H1 (cell line): ENCODE results near the gene MYRIP. TPM values are rescaled to one million over a fixed set of nuclear protein-coding genes. Genes with fewer than 3 reads are reported as not detected.

ENCODE experiments used
- CTCF ChIA-PET: fragments of 300-600 bp; sonication (Branson Sonifier 250); formaldehyde crosslinking; loops from one replicate; lab custom pipeline; 2021; ENCODE audit not compliant: partially characterized antibody; lab: Charles Lee
- POLR2A ChIA-PET: fragments of 300-600 bp; sonication (Branson Sonifier 250); formaldehyde crosslinking; loops from one replicate; lab custom pipeline; 2021; ENCODE audit warnings: inconsistent platforms; ENCODE audit not compliant: partially characterized antibody; lab: Charles Lee
- DNase-seq, 2 experiments: peaks; one replicate each; pipeline versions ENCODE4 v3.0.0 to v3.0.0-alpha.2; 2010 to 2022; ENCODE audit warnings: low spot score in 2 of 2, low read depth in 1 of 2, mixed read lengths in 1 of 2
- FAIRE-seq: peaks from 2 replicates; lab custom pipeline; 2011; peaks lifted over from hg19 to GRCh38; lab: Jason Lieb, UNC
- H2AFZ ChIP-seq: 2 replicates; pipeline ENCODE4 v1.8.1; 2012; ENCODE audit warnings: low read length, inconsistent platforms
- H2AK5ac ChIP-seq: 2 replicates; pipeline ENCODE4 v1.6.1; 2013; ENCODE audit warnings: low read depth, low read length
- H2BK120ac ChIP-seq: replicated peaks from 2 replicates; pipeline ENCODE3; 2013; ENCODE audit warnings: low read depth, low read length, inconsistent platforms
- H2BK12ac ChIP-seq: 2 replicates; pipeline ENCODE4 v1.6.1; 2013; ENCODE audit warnings: low read depth, low read length
- H2BK15ac ChIP-seq: 2 replicates; pipeline ENCODE4 v1.6.1; 2013; ENCODE audit warnings: low read length
- H2BK20ac ChIP-seq: 2 replicates; pipeline ENCODE4 v1.6.1; 2013; ENCODE audit warnings: low read length
- H2BK5ac ChIP-seq: 2 replicates; pipeline ENCODE4 v1.6.1; 2013; ENCODE audit warnings: low read depth, low read length
- H3K14ac ChIP-seq: 2 replicates; pipeline ENCODE4 v1.6.1; 2013; ENCODE audit warnings: inconsistent platforms; ENCODE audit not compliant: insufficient read length
- H3K18ac ChIP-seq: 2 replicates; pipeline ENCODE4 v1.6.1; 2013; ENCODE audit warnings: low read length; ENCODE audit errors: extremely low read depth
- H3K23ac ChIP-seq: 2 replicates; pipeline ENCODE4 v1.6.1; 2013; ENCODE audit warnings: inconsistent platforms; ENCODE audit not compliant: insufficient read length
- H3K23me2 ChIP-seq: 2 replicates; pipeline ENCODE4 v1.6.1; 2013; ENCODE audit warnings: low read depth, low read length
- H3K27ac ChIP-seq: 2 replicates; pipeline ENCODE4 v1.6.1; 2011; ENCODE audit warnings: low read depth, low read length, inconsistent platforms
- H3K27me3 ChIP-seq, 4 experiments: replicated peaks in 1 of 4; 1 replicate in 1 of 4; 2 replicates in 3 of 4; pipeline versions ENCODE4 v1.6.1 to v1.8.1; 2011 to 2013; ENCODE audit warnings: low read length in 3 of 4, mild to moderate bottlenecking in 3 of 4, inconsistent platforms in 2 of 4, mixed read lengths in 2 of 4, moderate library complexity in 1 of 4; ENCODE audit not compliant: control insufficient read depth in 3 of 4, insufficient read depth in 3 of 4; ENCODE audit errors: extremely low read depth in 1 of 4
- H3K36me3 ChIP-seq, 4 experiments: 2 replicates each; pipeline versions ENCODE4 v1.6.1 to v1.8.1; 2011 to 2013; ENCODE audit warnings: mild to moderate bottlenecking in 4 of 4, low read length in 3 of 4, moderate library complexity in 2 of 4, control low read depth in 1 of 4, inconsistent platforms in 1 of 4; ENCODE audit not compliant: insufficient read depth in 4 of 4, control insufficient read depth in 2 of 4
- H3K4ac ChIP-seq: replicated peaks from 2 replicates; pipeline ENCODE3; 2013; ENCODE audit warnings: low read length, low read depth, mixed read lengths, inconsistent platforms; ENCODE audit not compliant: insufficient read length
- H3K4me1 ChIP-seq, 4 experiments: replicated peaks in 1 of 4; 1 replicate in 1 of 4; 2 replicates in 3 of 4; pipeline versions ENCODE4 v1.6.1 to v1.8.1; 2011 to 2013; ENCODE audit warnings: low read length in 3 of 4, inconsistent platforms in 2 of 4, mixed read lengths in 1 of 4; ENCODE audit not compliant: insufficient read depth in 4 of 4, control insufficient read depth in 3 of 4
- H3K4me2 ChIP-seq, 2 experiments: 2 replicates each; pipeline versions ENCODE4 v1.6.1 to v1.8.1; 2011 to 2013; ENCODE audit warnings: low read depth in 2 of 2, low read length in 2 of 2, control low read depth in 1 of 2, inconsistent platforms in 1 of 2, mild to moderate bottlenecking in 1 of 2; ENCODE audit not compliant: insufficient read depth in 1 of 2
- H3K4me3 ChIP-seq, 4 experiments: fragments of 200-600, 300-600 bp in 1 of 4; sonication (generic), shearing (Covaris generic), sonication (Bioruptor Twin) in 1 of 4; 2 replicates each; pipeline versions ENCODE4 v1.5.1 to v1.8.1; 2011 to 2016; ENCODE audit warnings: low read length in 4 of 4, low read depth in 3 of 4, control low read depth in 2 of 4, inconsistent platforms in 2 of 4, mild to moderate bottlenecking in 2 of 4, mixed read lengths in 1 of 4, moderate library complexity in 1 of 4; ENCODE audit not compliant: insufficient read depth in 2 of 4; ENCODE audit errors: extremely low read depth in 1 of 4
- H3K56ac ChIP-seq: replicated peaks from 2 replicates; pipeline ENCODE3; 2013; ENCODE audit warnings: low read depth, mild to moderate bottlenecking, mixed read lengths, low read length, inconsistent platforms; ENCODE audit not compliant: insufficient read length
- H3K79me1 ChIP-seq: 2 replicates; pipeline ENCODE4 v1.6.1; 2013; ENCODE audit warnings: low read depth, low read length, control low read depth
- H3K79me2 ChIP-seq, 2 experiments: 2 replicates each; pipeline versions ENCODE4 v1.6.1 to v1.8.1; 2012 to 2013; ENCODE audit warnings: low read length in 2 of 2, mild to moderate bottlenecking in 2 of 2, inconsistent platforms in 1 of 2; ENCODE audit not compliant: insufficient read depth in 2 of 2, control insufficient read depth in 1 of 2
- H3K9ac ChIP-seq, 4 experiments: replicated peaks in 1 of 4; 1 replicate in 1 of 4; 2 replicates in 3 of 4; pipeline versions ENCODE4 v1.6.1 to v1.8.1; 2011 to 2013; ENCODE audit warnings: low read depth in 3 of 4, low read length in 3 of 4, control low read depth in 2 of 4, mild to moderate bottlenecking in 2 of 4, moderate library complexity in 2 of 4, inconsistent platforms in 1 of 4; ENCODE audit errors: extremely low read depth in 1 of 4
- H3K9me3 ChIP-seq, 2 experiments: 2 replicates each; pipeline versions ENCODE4 v1.6.1 to v1.8.1; 2012 to 2013; ENCODE audit warnings: mild to moderate bottlenecking in 2 of 2, moderate library complexity in 2 of 2, control low read depth in 1 of 2, inconsistent platforms in 1 of 2, low read depth in 1 of 2, low read length in 1 of 2, mixed read lengths in 1 of 2; ENCODE audit not compliant: insufficient read depth in 2 of 2
- H4K20me1 ChIP-seq, 2 experiments: replicated peaks in 1 of 2; 2 replicates each; pipeline versions ENCODE3 to v1.8.1; 2011 to 2013; ENCODE audit warnings: inconsistent platforms in 2 of 2, low read length in 2 of 2, mild to moderate bottlenecking in 1 of 2; ENCODE audit not compliant: insufficient read depth in 2 of 2, control insufficient read depth in 1 of 2
- H4K5ac ChIP-seq: 2 replicates; pipeline ENCODE4 v1.6.1; 2013; ENCODE audit warnings: low read length, low read depth, mixed read lengths, inconsistent platforms; ENCODE audit not compliant: insufficient read length
- H4K8ac ChIP-seq: 2 replicates; pipeline ENCODE4 v1.8.0; 2013; ENCODE audit warnings: mild to moderate bottlenecking, moderate library complexity, low read length, inconsistent platforms; ENCODE audit not compliant: insufficient read depth; ENCODE audit errors: extremely low read depth
- H4K91ac ChIP-seq: replicated peaks from 2 replicates; pipeline ENCODE3; 2013; ENCODE audit warnings: low read length, mixed read lengths, inconsistent platforms; ENCODE audit not compliant: insufficient read length
- BCL11A ChIP-seq, 2 experiments: IDR thresholded peaks; one replicate each; pipeline ENCODE4 v1.6.1; 2011; ENCODE audit warnings: low read depth in 2 of 2, low read length in 2 of 2, mild to moderate bottlenecking in 2 of 2
- EGR1 ChIP-seq: IDR thresholded peaks from 2 replicates; pipeline ENCODE4 v1.6.1; 2011; ENCODE audit warnings: low read depth, low read length, borderline replicate concordance
- KDM4A ChIP-seq: IDR thresholded peaks from one replicate; pipeline ENCODE4 v1.7.1; 2012; ENCODE audit warnings: low read depth, mild to moderate bottlenecking, moderate library complexity, low read length, inconsistent platforms; ENCODE audit not compliant: severe bottlenecking
- MAX ChIP-seq: IDR thresholded peaks from 2 replicates; pipeline ENCODE4 v1.6.1; 2012; ENCODE audit warnings: inconsistent platforms
- NRF1 ChIP-seq: IDR thresholded peaks from 2 replicates; pipeline ENCODE4 v1.6.1; 2011; ENCODE audit warnings: mild to moderate bottlenecking, low read depth, low read length, improper control_type of control experiment
- RFX5 ChIP-seq: IDR thresholded peaks from 2 replicates; pipeline ENCODE4 v1.6.1; 2011; ENCODE audit warnings: low read depth, low read length, improper control_type of control experiment, borderline replicate concordance
- RXRA ChIP-seq: IDR thresholded peaks from 2 replicates; pipeline ENCODE4 v1.6.1; 2011; ENCODE audit warnings: low read depth, mild to moderate bottlenecking, low read length, moderate library complexity; ENCODE audit not compliant: insufficient read depth
- SIN3A ChIP-seq, 2 experiments: IDR thresholded peaks in 1 of 2; conservative IDR thresholded peaks in 1 of 2; 2 replicates each; pipeline ENCODE4 v1.6.1; 2011 to 2012; ENCODE audit warnings: low read length in 2 of 2, improper control_type of control experiment in 1 of 2, low read depth in 1 of 2, mild to moderate bottlenecking in 1 of 2
- SRF ChIP-seq: IDR thresholded peaks from 2 replicates; pipeline ENCODE4 v1.6.1; 2011; ENCODE audit warnings: mild to moderate bottlenecking, low read depth, low read length, moderate library complexity
- TAF1 ChIP-seq: IDR thresholded peaks from 2 replicates; pipeline ENCODE4 v1.6.1; 2011; ENCODE audit warnings: mild to moderate bottlenecking, low read depth, low read length
- YY1 ChIP-seq: IDR thresholded peaks from 2 replicates; pipeline ENCODE4 v1.6.1; 2011; ENCODE audit warnings: low read depth, mild to moderate bottlenecking, low read length
- WGBS, 2 experiments: shearing (Covaris generic) in 1 of 2; methylation state at CpG; one replicate each; pipeline versions ENCODE4 v1.1.6 to v1.1.7; 2013 to 2015; ENCODE audit warnings: low lambda C conversion rate in 2 of 2, mixed read lengths in 2 of 2, inconsistent platforms in 1 of 2, low coverage in 1 of 2, missing lambda C conversion rate in 1 of 2; ENCODE audit not compliant: insufficient replicate concordance in 2 of 2, insufficient coverage in 1 of 2, insufficient read length in 1 of 2; ENCODE audit errors: extremely low coverage in 1 of 2, missing lambda C conversion rate in 1 of 2; 5-methylcytosine and 5-hydroxymethylcytosine counted together
- polyA plus RNA-seq, 7 experiments: library from polyadenylated mRNA; depleted of rRNA in 3 of 7; stranded (reverse) in 5 of 7; unstranded in 2 of 7; fragments of >200 nt in 5 of 7; fragments of 200-250 nt in 2 of 7; gene quantifications; 1 replicate in 5 of 7; 2 replicates in 1 of 7; 4 replicates in 1 of 7; pipeline versions ENCODE4 v1.2.1 to v1.2.3, GENCODE V29; 2011 to 2013; ENCODE audit warnings: missing spikeins in 2 of 7, mixed read lengths in 2 of 7
- total RNA-seq: library from RNA; stranded (reverse); fragmentation: NEBNext Ultra II Directional; extraction: Animal tissue kit (Norgen Biotek cat#: 25700); gene quantifications from 2 replicates; pipeline ENCODE4 v1.2.1, GENCODE V29; 2021
- TF ChIP-seq, protein P1 (sequence below): IDR thresholded peaks from 2 replicates; pipeline ENCODE4 v1.6.1; 2012; ENCODE audit warnings: low read length, inconsistent platforms

Gene MYRIP
- total and polyA plus RNA-seq, 2 of the 8 experiments (the other 6 are each of a cell fraction or from before 2014, with no cell fraction given): 0.54 to 4.3 TPM

GRCh38 chr3:39806820-39807219 is 2.6 kb upstream of the MYRIP start:
- ChIA-PET POLR2A (no interaction called here), CTCF (interaction anchor here (0.7 to 1.1 kb wide), 2 partner anchors 15 to 231 kb away, joined by 3 to 6 read pairs; no protein-coding TSS in a partner anchor)
- DNase-seq (no peak), FAIRE-seq (no peak)
- H3K9me3 ChIP-seq: peaks cover 0 to 3% of the 10 kb centered on the region in 2 experiments; a peak in 1 of 4 replicates
- no peak overlapping the region for H3K4ac ChIP-seq
- H3K9ac ChIP-seq: no peak overlapping the region
- H3K36me3 ChIP-seq: no peaks in the 10 kb centered on the region
- H3K14ac ChIP-seq: no peak overlapping the region
- H3K4me3 ChIP-seq: no peak overlapping the region
- H3K27me3 ChIP-seq: peaks cover 8 to 39% (median 29%) of the 10 kb centered on the region in 4 experiments
- H2BK12ac ChIP-seq: no peak overlapping the region
- no peak overlapping the region for H3K18ac ChIP-seq
- H3K4me1 ChIP-seq: peaks cover 0 to 3% (median 1%) of the 10 kb centered on the region in 4 experiments; a peak in 3 of 7 replicates
- H2BK120ac ChIP-seq: no peak overlapping the region
- no peak overlapping the region for H2BK20ac ChIP-seq
- no peak overlapping the region for H4K5ac ChIP-seq
- no peak overlapping the region for H2BK5ac ChIP-seq
- H3K23me2 ChIP-seq: peaks cover 20% of the 10 kb centered on the region
- no peaks in the 10 kb centered on the region for H3K79me2 ChIP-seq
- H2AK5ac ChIP-seq: no peak overlapping the region
- H4K8ac ChIP-seq: no peak overlapping the region
- peaks cover 0 to 4% of the 10 kb centered on the region in 2 experiments for H4K20me1 ChIP-seq
- no peak overlapping the region for H2BK15ac ChIP-seq
- H3K4me2 ChIP-seq: no peak overlapping the region
- WGBS, 2 experiments: 79% methylated on average over 1 of the region's 1 CpG; no CpG with 5 or more reads in 1 of the 2 experiments
- no peak overlapping the region for H3K27ac ChIP-seq
- no peak overlapping the region for H4K91ac ChIP-seq
- no peaks in the 10 kb centered on the region for H3K79me1 ChIP-seq
- H2AFZ ChIP-seq: no peak overlapping the region
- H3K23ac ChIP-seq: no peak overlapping the region
- H3K56ac ChIP-seq: no peak overlapping the region
- TF ChIP-seq SRF: no peak
- TF ChIP-seq EGR1: no peak
- TF ChIP-seq KDM4A: no peak
- TF ChIP-seq YY1: no peak
- no peak for TF ChIP-seq RXRA
- no peak for TF ChIP-seq RFX5
- TF ChIP-seq BCL11A (IDR thresholded peaks at IDR 0.05; ENCODE audit: low read depth in 2 of 2, low read length in 2 of 2): no peak
- TF ChIP-seq TAF1: no peak
- no peak for TF ChIP-seq NRF1
- TF ChIP-seq SIN3A (conservative IDR thresholded peaks at IDR 0.05 in 1 of 2, IDR thresholded peaks at IDR 0.05 in 1 of 2; ENCODE audit: low read depth in 1 of 2, low read length in 2 of 2): no peak
- TF ChIP-seq, protein P1, sequence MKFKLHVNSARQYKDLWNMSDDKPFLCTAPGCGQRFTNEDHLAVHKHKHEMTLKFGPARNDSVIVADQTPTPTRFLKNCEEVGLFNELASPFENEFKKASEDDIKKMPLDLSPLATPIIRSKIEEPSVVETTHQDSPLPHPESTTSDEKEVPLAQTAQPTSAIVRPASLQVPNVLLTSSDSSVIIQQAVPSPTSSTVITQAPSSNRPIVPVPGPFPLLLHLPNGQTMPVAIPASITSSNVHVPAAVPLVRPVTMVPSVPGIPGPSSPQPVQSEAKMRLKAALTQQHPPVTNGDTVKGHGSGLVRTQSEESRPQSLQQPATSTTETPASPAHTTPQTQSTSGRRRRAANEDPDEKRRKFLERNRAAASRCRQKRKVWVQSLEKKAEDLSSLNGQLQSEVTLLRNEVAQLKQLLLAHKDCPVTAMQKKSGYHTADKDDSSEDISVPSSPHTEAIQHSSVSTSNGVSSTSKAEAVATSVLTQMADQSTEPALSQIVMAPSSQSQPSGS: no peak
- no peak for TF ChIP-seq MAX
